Activated naive CD4-positive, alpha-beta T cell treated with anti-CD3 and anti-CD28 coated beads, Interleukin-2, amount 10 ng/mL, durations not matched to agents 7 days and 5 days (primary cell): ENCODE results near the gene DNAH17.

Source experiments
- CTCF ChIA-PET: fragments of 350-600 bp; sonication (Branson Sonifier 250); formaldehyde crosslinking; loops from one replicate; lab custom pipeline; 2021; ENCODE audit warnings: antibody characterized with exemption; lab: Charles Lee
- DNase-seq: peaks from one replicate; pipeline ENCODE4 v3.0.0-alpha.2; 2020
- H3K27ac Mint-ChIP-seq: one replicate; pipeline ENCODE4 v1.8.0; 2021; ENCODE audit warnings: mild to moderate bottlenecking, moderate library complexity, mixed read lengths
- H3K27me3 Mint-ChIP-seq: one replicate; pipeline ENCODE4 v1.8.0; 2021; ENCODE audit warnings: mild to moderate bottlenecking, mixed read lengths
- H3K36me3 Mint-ChIP-seq: one replicate; pipeline ENCODE4 v1.8.0; 2021; ENCODE audit warnings: mixed read lengths
- H3K4me1 Mint-ChIP-seq: one replicate; pipeline ENCODE4 v1.8.0; 2021; ENCODE audit warnings: mixed read lengths
- H3K4me3 Mint-ChIP-seq: one replicate; pipeline ENCODE4 v1.8.0; 2021; ENCODE audit warnings: mild to moderate bottlenecking, moderate library complexity, mixed read lengths
- H3K9me3 Mint-ChIP-seq: one replicate; pipeline ENCODE4 v1.8.0; 2021; ENCODE audit warnings: mixed read lengths

Gene DNAH17

GRCh38 chr17:78460176-78460675 is 117.0 kb downstream of the DNAH17 start:
- CTCF ChIA-PET = no interaction called here
- no peak for DNase-seq
- Mint-ChIP-seq H3K27ac (no peak overlapping the region), H3K4me1 (no peaks in the 10 kb centered on the region), H3K9me3 (no peaks in the 10 kb centered on the region), H3K27me3 (peaks cover 4% of the 10 kb centered on the region), H3K36me3 (no peaks in the 10 kb centered on the region), H3K4me3 (no peak overlapping the region)

GRCh38 chr17:78459696-78460095 is 117.5 kb downstream of the DNAH17 start:
- DNase-seq = no peak
- CTCF ChIA-PET = no interaction called here
- Mint-ChIP-seq H3K4me3 (no peak overlapping the region), H3K36me3 (no peaks in the 10 kb centered on the region), H3K27me3 (peaks cover 4% of the 10 kb centered on the region), H3K4me1 (no peaks in the 10 kb centered on the region), H3K9me3 (no peaks in the 10 kb centered on the region), H3K27ac (no peak overlapping the region)

DNA sequence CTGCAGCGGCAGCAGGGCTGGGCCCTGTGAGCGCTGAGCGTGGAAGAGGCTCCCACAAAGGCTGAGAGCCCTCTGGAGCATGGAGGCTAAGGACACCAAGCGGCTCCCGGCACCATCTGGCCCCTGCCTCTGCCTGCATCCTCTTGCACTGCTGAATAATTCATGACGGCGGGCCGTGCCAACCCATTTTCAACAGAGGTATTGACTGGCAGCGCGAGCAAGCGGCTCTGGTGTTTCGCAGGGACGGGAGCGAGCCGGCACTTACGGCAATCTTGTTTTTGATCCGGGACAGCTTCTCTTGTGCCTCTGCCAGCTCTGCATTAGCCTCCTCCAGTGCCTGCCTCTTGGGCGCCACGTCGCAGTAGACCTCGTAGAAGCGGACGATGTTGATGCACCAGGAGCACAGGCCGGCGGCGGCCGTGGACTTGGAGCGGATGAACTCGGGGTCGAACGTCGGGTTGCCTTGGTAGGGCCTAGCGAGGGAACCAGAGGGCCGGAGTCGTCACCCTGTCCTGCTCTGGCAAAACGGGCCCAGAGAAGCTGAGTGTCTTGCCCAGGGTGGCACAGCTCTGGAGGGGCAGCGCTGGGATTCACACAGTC is 118.4 kb downstream of the DNAH17 start:
- Mint-ChIP-seq H3K36me3 (no peaks in the 10 kb centered on the region), H3K27me3 (peaks cover 7% of the 10 kb centered on the region), H3K27ac (no peak overlapping the region), H3K9me3 (no peaks in the 10 kb centered on the region), H3K4me1 (no peaks in the 10 kb centered on the region), H3K4me3 (no peak overlapping the region)
- DNase-seq = no peak
- CTCF ChIA-PET = interaction anchor here (0.9 kb wide), 1 partner anchor 11 kb away, joined by 3 read pairs; no protein-coding TSS in a partner anchor

DNA sequence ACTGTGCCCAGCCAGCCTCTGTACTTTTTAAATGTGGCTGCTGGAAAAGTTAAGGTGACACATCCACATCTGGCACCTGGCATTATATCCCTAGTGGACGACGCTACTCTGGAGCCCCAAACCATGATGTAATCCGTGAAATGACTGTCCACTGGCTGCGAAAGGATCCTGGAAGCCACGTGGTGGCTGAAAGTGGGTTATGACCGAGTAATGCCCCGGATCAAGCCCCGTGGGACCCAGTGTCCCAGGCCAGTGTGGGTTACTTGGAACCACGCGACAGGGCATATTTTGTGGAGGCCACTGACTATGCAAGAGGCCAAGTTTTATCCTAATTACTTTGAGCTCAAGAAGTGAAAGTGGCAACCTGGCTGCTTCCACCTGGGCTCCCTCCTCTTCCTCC is 119.1 kb downstream of the DNAH17 start:
- CTCF ChIA-PET = interaction anchor here (0.9 to 1.2 kb wide), 2 partner anchors 10 to 12 kb away, joined by 3 read pairs; no protein-coding TSS in a partner anchor
- no peak for DNase-seq
- peaks cover 8% of the 10 kb centered on the region for H3K27me3 Mint-ChIP-seq
- no peak overlapping the region for H3K4me3 Mint-ChIP-seq
- H3K36me3 Mint-ChIP-seq = no peaks in the 10 kb centered on the region
- no peak overlapping the region for H3K27ac Mint-ChIP-seq
- no peaks in the 10 kb centered on the region for H3K4me1 Mint-ChIP-seq
- no peaks in the 10 kb centered on the region for H3K9me3 Mint-ChIP-seq

GRCh38 chr17:78454346-78454745 is 122.8 kb downstream of the DNAH17 start:
- Mint-ChIP-seq H3K36me3 (no peaks in the 10 kb centered on the region), H3K27ac (no peak overlapping the region), H3K27me3 (peaks cover 11% of the 10 kb centered on the region), H3K4me1 (peaks cover 2% of the 10 kb centered on the region), H3K9me3 (no peaks in the 10 kb centered on the region), H3K4me3 (no peak overlapping the region)
- CTCF ChIA-PET = interaction anchor here (0.6 to 1.0 kb wide), 2 partner anchors 9 to 142 kb away, joined by 3 read pairs; no protein-coding TSS in a partner anchor
- DNase-seq = no peak

DNA sequence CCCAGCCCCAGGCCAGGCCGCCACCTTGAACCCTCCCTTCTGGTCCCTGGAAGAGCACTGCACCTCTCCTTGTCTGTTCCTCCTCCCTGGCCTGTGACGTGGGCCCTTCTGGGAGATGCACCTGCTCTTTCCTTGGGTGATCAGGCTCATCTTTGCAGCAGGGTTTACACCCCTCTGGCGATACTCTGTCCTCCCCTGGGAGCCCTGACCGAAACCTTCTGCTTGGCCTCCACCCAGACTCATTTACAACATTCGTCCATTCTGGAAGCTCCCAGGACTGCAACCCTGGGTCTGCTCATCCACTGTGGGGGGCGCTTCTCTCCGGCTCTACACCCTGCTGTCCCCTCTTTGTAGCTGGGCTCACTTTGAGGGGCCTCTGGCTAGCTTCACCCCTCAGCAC is 125.4 kb downstream of the DNAH17 start:
- no peak overlapping the region for H3K27ac Mint-ChIP-seq

GRCh38 chr17:78450696-78451345 is 126.4 kb downstream of the DNAH17 start:
- H3K27me3 Mint-ChIP-seq = peaks cover 11% of the 10 kb centered on the region
- no peak for DNase-seq
- H3K36me3 Mint-ChIP-seq = no peaks in the 10 kb centered on the region
- no peak overlapping the region for H3K27ac Mint-ChIP-seq
- no peak overlapping the region for H3K4me3 Mint-ChIP-seq
- peaks cover 2% of the 10 kb centered on the region for H3K4me1 Mint-ChIP-seq
- no peaks in the 10 kb centered on the region for H3K9me3 Mint-ChIP-seq
- CTCF ChIA-PET = no interaction called here

More for the DNA sequence above, 125.4 kb downstream of the DNAH17 start:
- Mint-ChIP-seq H3K9me3 (no peaks in the 10 kb centered on the region), H3K36me3 (no peaks in the 10 kb centered on the region), H3K4me1 (peaks cover 2% of the 10 kb centered on the region), H3K4me3 (no peak overlapping the region), H3K27me3 (peaks cover 11% of the 10 kb centered on the region)
- CTCF ChIA-PET = no interaction called here
- no peak for DNase-seq

DNA sequence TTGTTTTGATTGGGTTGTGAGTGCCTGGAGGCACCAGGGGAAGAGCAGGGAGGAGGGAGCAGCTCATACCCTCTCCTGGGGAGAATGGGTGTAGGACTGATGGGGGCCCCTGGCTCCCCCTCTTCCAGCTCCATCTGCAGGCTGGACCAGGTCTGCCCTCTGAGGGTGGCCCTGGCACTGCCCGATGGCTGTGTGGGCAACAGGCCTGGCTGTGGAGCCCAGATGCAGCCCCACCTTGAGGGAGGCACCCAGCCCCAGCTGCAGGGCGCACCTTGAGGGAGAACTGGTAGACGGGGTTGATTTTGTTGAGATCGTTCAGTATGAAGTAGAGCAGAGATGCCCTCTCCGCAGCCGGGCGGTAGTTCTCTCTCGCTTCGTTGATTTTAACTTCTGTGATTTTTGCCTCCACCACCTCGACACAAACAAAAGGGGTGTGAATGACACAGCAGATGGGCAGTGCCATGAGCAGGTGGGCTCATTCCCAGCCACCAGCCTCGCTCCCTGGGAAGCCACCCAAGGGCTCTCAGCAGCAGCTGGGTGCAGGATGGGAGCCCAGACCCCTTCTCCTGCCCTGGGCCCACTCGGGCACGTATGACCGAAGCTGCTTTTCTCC is 127.1 kb downstream of the DNAH17 start:
- DNase-seq = no peak
- no peak overlapping the region for H3K27ac Mint-ChIP-seq

DNA sequence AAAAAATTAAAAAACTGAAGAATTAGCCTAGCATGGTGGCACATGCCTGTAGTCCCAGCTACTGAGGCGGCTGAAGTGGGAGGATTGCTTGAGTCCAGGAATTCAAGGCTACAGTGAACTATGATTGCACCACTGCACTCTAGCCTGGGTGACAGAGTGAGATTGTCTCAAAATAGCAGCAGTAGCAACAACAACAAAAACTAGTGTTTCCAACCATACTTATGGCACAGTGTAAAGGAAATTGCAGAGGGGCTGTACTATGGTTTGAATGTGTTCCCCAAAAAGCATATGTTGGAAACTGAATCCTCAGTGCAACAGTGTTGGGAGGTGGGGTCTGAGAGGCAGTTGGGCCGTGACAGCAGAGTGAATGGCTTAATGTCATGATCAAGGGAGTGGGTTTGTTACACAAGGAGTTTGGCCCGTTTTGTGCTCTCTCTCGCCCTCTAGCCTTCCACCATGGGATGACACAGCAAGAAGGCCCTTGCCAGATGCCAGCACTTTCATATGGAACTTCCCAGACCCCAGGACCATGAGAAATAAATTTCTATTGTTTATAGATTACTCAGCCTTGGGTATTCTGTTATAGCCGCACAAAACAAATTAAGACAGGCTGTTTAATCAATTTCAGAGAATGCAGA is 128.7 kb downstream of the DNAH17 start:
- CTCF ChIA-PET = interaction anchor here (0.6 kb wide), 1 partner anchor 10 kb away, joined by 3 read pairs; no protein-coding TSS in a partner anchor
- no peaks in the 10 kb centered on the region for H3K9me3 Mint-ChIP-seq
- H3K27ac Mint-ChIP-seq = no peak overlapping the region

More for the DNA sequence above, 127.1 kb downstream of the DNAH17 start:
- CTCF ChIA-PET = no interaction called here
- no peak overlapping the region for H3K4me3 Mint-ChIP-seq
- no peaks in the 10 kb centered on the region for H3K9me3 Mint-ChIP-seq
- H3K4me1 Mint-ChIP-seq = peaks cover 2% of the 10 kb centered on the region
- peaks cover 11% of the 10 kb centered on the region for H3K27me3 Mint-ChIP-seq
- no peaks in the 10 kb centered on the region for H3K36me3 Mint-ChIP-seq

DNA sequence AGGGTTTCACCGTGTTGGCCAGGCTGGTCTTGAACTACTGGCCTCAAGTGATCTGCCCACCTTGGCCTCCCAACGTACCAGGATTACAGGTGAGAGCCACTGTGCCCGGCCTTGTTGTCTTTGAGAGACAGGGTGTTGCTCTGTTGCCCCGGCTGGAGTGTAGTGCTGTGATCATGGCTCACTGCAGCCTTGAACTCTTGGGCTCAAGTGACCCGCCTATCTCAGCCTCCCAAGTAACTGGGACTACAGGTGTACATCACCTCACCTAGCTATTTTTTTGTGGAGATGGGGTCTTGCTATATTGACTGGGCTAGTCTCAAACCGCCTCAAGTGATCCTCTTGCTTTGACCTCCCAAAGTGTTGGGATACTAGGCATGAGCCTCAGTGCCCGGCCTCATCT is 130.4 kb downstream of the DNAH17 start:
- CTCF ChIA-PET = interaction anchor here (0.7 to 1.3 kb wide), 3 partner anchors 11 to 159 kb away, joined by 3 to 4 read pairs (median 3); no protein-coding TSS in a partner anchor
- Mint-ChIP-seq H3K9me3 (no peaks in the 10 kb centered on the region), H3K27ac (no peak overlapping the region), H3K4me1 (peaks cover 4% of the 10 kb centered on the region), H3K36me3 (no peaks in the 10 kb centered on the region), H3K27me3 (peaks cover 16% of the 10 kb centered on the region), H3K4me3 (no peak overlapping the region)
- DNase-seq = no peak

More for the DNA sequence above, 128.7 kb downstream of the DNAH17 start:
- H3K4me3 Mint-ChIP-seq = no peak overlapping the region
- H3K4me1 Mint-ChIP-seq = peaks cover 2% of the 10 kb centered on the region
- DNase-seq = peak; percentile 53
- H3K27me3 Mint-ChIP-seq = peaks cover 13% of the 10 kb centered on the region
- H3K36me3 Mint-ChIP-seq = no peaks in the 10 kb centered on the region

DNA sequence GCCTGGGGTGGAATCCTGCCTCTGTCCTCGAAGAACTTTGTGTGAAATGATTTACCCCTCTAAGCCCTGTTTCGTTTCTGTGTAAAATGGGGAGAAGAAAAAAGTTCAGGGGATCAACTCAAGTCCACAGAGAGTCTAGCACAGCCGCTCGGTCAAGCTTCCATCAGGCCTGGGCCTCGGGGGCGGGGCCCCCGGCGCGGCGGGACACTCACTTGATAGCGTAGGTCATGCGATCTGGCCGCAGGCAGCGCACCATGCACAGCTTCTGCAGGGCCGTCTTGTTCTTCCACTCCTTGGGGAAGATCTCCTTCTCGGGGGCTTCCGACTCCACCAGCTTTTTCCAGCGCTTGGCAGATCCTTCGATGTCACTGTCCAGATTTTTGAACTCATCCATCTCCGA is 132.8 kb downstream of the DNAH17 start:
- peaks cover 9% of the 10 kb centered on the region for H3K27me3 Mint-ChIP-seq
- no peak overlapping the region for H3K4me3 Mint-ChIP-seq
- peaks cover 2% of the 10 kb centered on the region for H3K4me1 Mint-ChIP-seq
- H3K27ac Mint-ChIP-seq = no peak overlapping the region
- no peaks in the 10 kb centered on the region for H3K36me3 Mint-ChIP-seq
- CTCF ChIA-PET = interaction anchor here (0.6 to 1.4 kb wide), 2 partner anchors 19 to 290 kb away, joined by 3 read pairs; no protein-coding TSS in a partner anchor
- no peaks in the 10 kb centered on the region for H3K9me3 Mint-ChIP-seq
- no peak for DNase-seq

GRCh38 chr17:78442648-78443218 is 134.5 kb downstream of the DNAH17 start:
- Mint-ChIP-seq H3K4me1 (peaks cover 6% of the 10 kb centered on the region), H3K4me3 (no peak overlapping the region), H3K36me3 (no peaks in the 10 kb centered on the region), H3K27me3 (peaks cover 9% of the 10 kb centered on the region), H3K27ac (no peak overlapping the region), H3K9me3 (no peaks in the 10 kb centered on the region)
- CTCF ChIA-PET = interaction anchor here (0.6 kb wide), 1 partner anchor 154 kb away, joined by 3 read pairs; no protein-coding TSS in a partner anchor
- no peak for DNase-seq

DNA sequence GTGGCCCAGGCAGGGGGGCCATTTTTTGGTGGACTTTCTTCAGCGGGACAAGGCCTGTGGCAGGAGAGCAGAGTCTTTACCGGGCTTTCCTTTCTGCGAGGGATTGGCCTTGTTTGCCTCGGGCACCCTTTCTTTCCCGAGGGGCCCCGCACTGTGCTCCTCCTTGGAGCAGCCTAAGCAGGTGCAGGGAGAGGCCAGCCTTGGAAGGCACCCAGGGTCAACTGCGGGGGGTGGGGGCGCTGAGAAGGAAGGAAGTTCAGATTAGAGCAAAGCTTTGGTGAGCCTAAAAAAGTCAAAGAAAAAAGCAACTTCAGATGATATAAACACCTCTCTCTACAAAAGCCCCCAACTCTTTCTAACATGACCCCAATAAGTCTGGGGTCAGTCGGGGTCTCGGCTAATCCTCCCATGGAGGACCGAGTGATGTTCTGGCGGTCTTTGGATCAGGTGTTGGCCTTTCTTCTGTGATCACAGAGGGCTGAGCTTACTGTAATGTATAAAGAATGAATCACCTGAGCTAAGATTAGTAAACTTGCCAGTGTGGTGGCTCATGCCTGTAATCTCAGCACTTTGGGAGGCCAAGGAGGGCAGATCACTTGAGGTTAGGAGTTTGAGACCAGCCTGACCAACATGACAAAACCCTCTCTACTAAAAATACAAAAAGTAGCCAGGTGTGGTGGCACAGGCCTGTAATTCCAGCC is 135.8 kb downstream of the DNAH17 start:
- no peak for DNase-seq
- no peaks in the 10 kb centered on the region for H3K36me3 Mint-ChIP-seq
- no peak overlapping the region for H3K27ac Mint-ChIP-seq
- H3K4me3 Mint-ChIP-seq = no peak overlapping the region
- CTCF ChIA-PET = no interaction called here
- no peaks in the 10 kb centered on the region for H3K9me3 Mint-ChIP-seq
- H3K4me1 Mint-ChIP-seq = peaks cover 6% of the 10 kb centered on the region
- H3K27me3 Mint-ChIP-seq = peaks cover 9% of the 10 kb centered on the region
